Measurements from ENCODE around the gene CLDND1. TPM values are rescaled to one million over a fixed set of nuclear protein-coding genes. Genes with fewer than 3 reads are reported as not detected.

The CLDND1 gene
- total RNA-seq, 4 donors from 2014 or later: 70.2 to 112 (median 91.6) TPM

DNA sequence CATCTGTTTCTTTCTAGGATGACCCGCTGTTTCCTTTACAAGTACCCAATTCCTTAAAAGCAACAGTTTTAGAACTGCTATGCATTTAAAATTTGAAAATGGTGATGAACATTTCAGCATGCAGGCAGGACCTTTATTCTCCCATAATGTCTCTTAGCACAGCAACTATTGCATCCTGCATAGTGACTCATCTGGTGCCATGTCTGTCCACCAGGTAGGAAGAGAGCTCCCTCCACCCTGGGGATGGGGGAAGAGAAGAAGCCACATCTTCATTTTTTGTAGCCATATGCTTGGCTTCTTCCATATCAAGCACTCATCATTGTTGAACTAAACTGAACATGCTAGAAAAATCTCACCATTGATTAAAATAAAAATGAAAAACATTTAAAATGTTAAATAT, 19.0 kb upstream of the CLDND1 start:
- Histone ChIP-seq H3K4me1 (no peaks in the 10 kb centered on the region), H3K27ac (no peak overlapping the region), H3K27me3 (no peaks in the 10 kb centered on the region), H3K36me3 (no peaks in the 10 kb centered on the region), H3K4me3 (replicated peaks in 1 of 3) (no peak overlapping the region), H3K9me3 (no peaks in the 10 kb centered on the region)
- DNase-seq: no peak
- intact Hi-C loops (cut with DNase I): no loop called here
- TF ChIP-seq, protein P1, sequence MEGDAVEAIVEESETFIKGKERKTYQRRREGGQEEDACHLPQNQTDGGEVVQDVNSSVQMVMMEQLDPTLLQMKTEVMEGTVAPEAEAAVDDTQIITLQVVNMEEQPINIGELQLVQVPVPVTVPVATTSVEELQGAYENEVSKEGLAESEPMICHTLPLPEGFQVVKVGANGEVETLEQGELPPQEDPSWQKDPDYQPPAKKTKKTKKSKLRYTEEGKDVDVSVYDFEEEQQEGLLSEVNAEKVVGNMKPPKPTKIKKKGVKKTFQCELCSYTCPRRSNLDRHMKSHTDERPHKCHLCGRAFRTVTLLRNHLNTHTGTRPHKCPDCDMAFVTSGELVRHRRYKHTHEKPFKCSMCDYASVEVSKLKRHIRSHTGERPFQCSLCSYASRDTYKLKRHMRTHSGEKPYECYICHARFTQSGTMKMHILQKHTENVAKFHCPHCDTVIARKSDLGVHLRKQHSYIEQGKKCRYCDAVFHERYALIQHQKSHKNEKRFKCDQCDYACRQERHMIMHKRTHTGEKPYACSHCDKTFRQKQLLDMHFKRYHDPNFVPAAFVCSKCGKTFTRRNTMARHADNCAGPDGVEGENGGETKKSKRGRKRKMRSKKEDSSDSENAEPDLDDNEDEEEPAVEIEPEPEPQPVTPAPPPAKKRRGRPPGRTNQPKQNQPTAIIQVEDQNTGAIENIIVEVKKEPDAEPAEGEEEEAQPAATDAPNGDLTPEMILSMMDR (IDR thresholded peaks at IDR 0.05): no peak
- 91 to 97% methylated on average over 1 of the region's 1 CpG for WGBS, 2 donors

DNA sequence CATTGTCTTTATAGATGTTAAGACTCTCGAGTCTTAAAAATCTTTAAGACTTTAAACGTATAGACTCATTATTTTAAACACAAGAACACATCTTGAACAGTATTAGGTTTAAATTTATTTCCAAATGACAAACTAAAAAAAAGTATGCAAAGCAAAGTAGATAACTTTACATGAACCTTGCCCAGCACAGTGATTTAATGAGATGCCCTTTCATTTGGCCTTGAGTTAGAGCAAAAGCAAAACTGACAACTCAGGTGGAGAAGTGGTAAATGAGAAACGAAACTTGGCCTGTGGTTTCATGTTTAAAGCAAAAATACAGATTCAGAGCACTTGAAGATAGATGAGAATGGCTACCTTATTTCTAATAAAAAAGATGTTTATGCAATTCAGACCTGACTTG, 17.6 kb upstream of the CLDND1 start:
- H3K27me3 ChIP-seq: no peaks in the 10 kb centered on the region
- 87 to 91% methylated on average over 3 of the region's 3 CpGs for WGBS, 2 donors

DNA sequence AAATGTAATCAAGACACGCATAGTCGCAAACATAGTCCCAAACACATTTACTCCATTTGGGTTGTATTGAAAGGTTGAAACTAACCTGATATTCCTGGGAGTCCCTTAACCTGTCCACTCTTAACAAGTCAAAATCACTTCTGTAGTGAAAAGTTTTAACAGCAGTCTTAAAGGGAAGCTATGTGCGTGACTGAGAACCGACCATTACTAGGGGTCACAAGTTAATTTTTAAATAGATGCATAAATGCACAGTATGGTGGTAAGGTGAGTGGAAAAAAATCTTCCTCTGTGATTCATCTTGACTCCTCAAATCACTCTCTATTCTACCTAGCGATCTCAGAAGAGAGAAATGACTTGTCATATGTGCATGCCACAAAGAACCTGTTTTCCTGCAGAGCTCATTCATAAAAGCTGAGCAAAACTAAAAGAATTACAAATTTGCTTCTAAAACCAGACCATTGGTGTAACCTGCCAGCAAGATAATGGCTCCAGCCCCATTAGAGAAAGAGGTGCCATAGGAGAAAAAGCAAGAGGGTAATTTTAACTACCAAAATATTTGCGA, 13.8 kb upstream of the CLDND1 start:
- TF ChIP-seq, protein P1 (IDR thresholded peaks at IDR 0.05): no peak
- TF ChIP-seq POLR2A (IDR thresholded peaks at IDR 0.05): no peak
- H3K27ac ChIP-seq: no peak overlapping the region
- no peaks in the 10 kb centered on the region for H3K9me3 ChIP-seq
- H3K4me3 ChIP-seq (replicated peaks in 1 of 3): no peak overlapping the region
- WGBS, 2 donors: 77 to 81% methylated on average over 6 of the region's 6 CpGs
- intact Hi-C loops (cut with DNase I): no loop called here
- H3K27me3 ChIP-seq: no peaks in the 10 kb centered on the region
- no peaks in the 10 kb centered on the region for H3K4me1 ChIP-seq
- no peak for DNase-seq
- no peaks in the 10 kb centered on the region for H3K36me3 ChIP-seq

More for the DNA sequence above, 17.6 kb upstream of the CLDND1 start:
- Histone ChIP-seq H3K4me1 (no peaks in the 10 kb centered on the region), H3K4me3 (replicated peaks in 1 of 3) (no peak overlapping the region), H3K27ac (no peak overlapping the region), H3K36me3 (no peaks in the 10 kb centered on the region), H3K9me3 (no peaks in the 10 kb centered on the region)
- TF ChIP-seq, protein P1 (IDR thresholded peaks at IDR 0.05): no peak
- no peak for DNase-seq
- intact Hi-C loops (cut with DNase I): no loop called here

DNA sequence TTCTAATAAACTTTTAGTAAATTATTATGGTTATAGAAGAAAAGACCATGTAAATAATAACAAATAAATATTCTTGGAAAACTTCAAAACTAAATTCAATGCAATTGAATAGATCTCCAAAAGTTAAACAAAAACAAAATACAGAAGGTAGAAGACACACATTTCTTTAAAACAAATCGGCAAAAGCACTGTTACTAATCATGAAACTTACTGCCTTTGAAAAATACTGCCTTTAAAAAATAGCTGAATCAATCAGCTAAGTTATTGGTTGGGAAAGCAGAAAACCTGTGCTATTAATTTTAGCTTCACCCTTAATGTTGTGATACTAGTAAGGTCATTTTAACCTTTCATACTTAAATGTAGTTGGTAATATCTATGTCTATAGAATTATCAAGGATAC, 12.0 kb upstream of the CLDND1 start:
- WGBS, 2 donors: 90 to 91% methylated on average over 1 of the region's 1 CpG
- Histone ChIP-seq H3K27ac (no peak overlapping the region), H3K27me3 (no peaks in the 10 kb centered on the region), H3K9me3 (no peaks in the 10 kb centered on the region), H3K4me1 (no peaks in the 10 kb centered on the region), H3K4me3 (replicated peaks in 1 of 3) (no peak overlapping the region), H3K36me3 (no peaks in the 10 kb centered on the region)
- no peak for DNase-seq
- intact Hi-C loops (cut with DNase I): no loop called here
- no peak for TF ChIP-seq POLR2A (IDR thresholded peaks at IDR 0.05)
- TF ChIP-seq, protein P1 (IDR thresholded peaks at IDR 0.05): no peak

DNA sequence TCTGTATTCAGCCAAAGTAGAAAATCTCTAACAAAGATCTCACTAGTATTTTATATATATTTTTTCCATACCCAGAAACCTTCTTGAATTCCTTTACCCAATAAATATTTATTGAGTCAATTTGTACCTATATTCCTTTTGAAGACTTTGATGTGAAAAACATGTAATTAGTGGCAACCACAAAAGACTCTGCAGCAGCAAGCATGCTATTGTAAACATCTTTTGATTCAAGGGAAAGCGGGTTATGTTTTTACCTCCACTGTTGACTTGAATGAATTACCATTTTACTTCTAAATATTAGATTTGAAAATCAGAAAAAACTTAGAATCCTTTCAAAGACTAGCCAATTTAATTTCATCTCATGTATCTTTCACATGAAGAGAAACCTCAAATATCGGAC, 11.5 kb upstream of the CLDND1 start:
- WGBS, 2 donors: 95 to 97% methylated on average over 2 of the region's 2 CpGs
- Histone ChIP-seq H3K36me3 (no peaks in the 10 kb centered on the region), H3K27ac (no peak overlapping the region), H3K4me3 (replicated peaks in 1 of 3) (no peak overlapping the region), H3K27me3 (no peaks in the 10 kb centered on the region), H3K4me1 (no peaks in the 10 kb centered on the region), H3K9me3 (no peaks in the 10 kb centered on the region)
- no peak for DNase-seq
- TF ChIP-seq, protein P1 (IDR thresholded peaks at IDR 0.05): no peak
- TF ChIP-seq POLR2A (IDR thresholded peaks at IDR 0.05): no peak
- intact Hi-C loops (cut with DNase I): no loop called here
